HEK293 (cell line): ENCODE data around the gene CORO2B.

Experiments
- CTCF ChIA-PET: fragments of 350-600 bp; formaldehyde crosslinking; extraction: SDS; loops from one replicate; lab custom pipeline; 2021; ENCODE audit warnings: antibody characterized with exemption; lab: Yijun Ruan, JAX
- POLR2A ChIA-PET: fragments of 300-600 bp; formaldehyde crosslinking; extraction: SDS; loops from one replicate; lab custom pipeline; 2020; ENCODE audit warnings: antibody characterized with exemption, inconsistent platforms; lab: Yijun Ruan, JAX
- H3K27ac ChIP-seq: fragments of 200-500 bp; sonication (Bioruptor generic); 2 replicates; pipeline ENCODE4 v1.5.1; 2014; ENCODE audit warnings: low read depth, low read length, control low read depth, inconsistent platforms; ENCODE audit errors: extremely low read depth
- H3K36me3 ChIP-seq, 2 experiments: fragments of 200-500 bp in 1 of 2; sonication (Bioruptor generic) in 1 of 2; 1 replicate in 1 of 2; 2 replicates in 1 of 2; pipeline ENCODE4 v1.5.1; 2014 to 2017; ENCODE audit warnings: inconsistent platforms in 2 of 2, low read length in 2 of 2; ENCODE audit not compliant: control insufficient read depth in 2 of 2, insufficient read depth in 1 of 2
- H3K4me1 ChIP-seq: fragments of 200-500 bp; sonication (Bioruptor generic); 2 replicates; pipeline ENCODE4 v1.5.1; 2014; ENCODE audit warnings: mild to moderate bottlenecking, low read length, inconsistent platforms; ENCODE audit not compliant: control insufficient read depth, insufficient read depth
- H3K4me3 ChIP-seq: 2 replicates; pipeline ENCODE4 v1.5.1; 2011; ENCODE audit warnings: low read depth, mild to moderate bottlenecking, control low read depth, low read length, moderate library complexity
- H3K9me3 ChIP-seq: fragments of 200-500 bp; sonication (Bioruptor generic); 2 replicates; pipeline ENCODE4 v1.5.1; 2014; ENCODE audit warnings: low read depth, low read length, inconsistent platforms; ENCODE audit not compliant: control insufficient read depth, insufficient read depth
- INSM2 ChIP-seq: fragments of 450-650 bp; formaldehyde crosslinking; IDR thresholded peaks from 2 replicates; pipeline ENCODE4 v1.5.1; 2016; ENCODE audit warnings: missing biosample characterization, missing genetic modification characterization
- KLF9 ChIP-seq: fragments of 450-650 bp; formaldehyde crosslinking; IDR thresholded peaks from 2 replicates; pipeline ENCODE4 v1.5.1; 2016; ENCODE audit warnings: missing biosample characterization, missing genetic modification characterization, low read depth
- SP7 ChIP-seq: fragments of 450-650 bp; formaldehyde crosslinking; IDR thresholded peaks from 2 replicates; pipeline ENCODE4 v1.5.1; 2016; ENCODE audit warnings: missing biosample characterization, missing genetic modification characterization
- ZBTB10 ChIP-seq: fragments of 450-650 bp; formaldehyde crosslinking; IDR thresholded peaks from 2 replicates; pipeline ENCODE4 v1.5.1; 2016; ENCODE audit warnings: missing biosample characterization, missing genetic modification characterization
- ZNF175 ChIP-seq: fragments of 450-650 bp; formaldehyde crosslinking; IDR thresholded peaks from 2 replicates; pipeline ENCODE4 v1.5.1; 2016; ENCODE audit warnings: missing biosample characterization, missing genetic modification characterization
- ZNF184 ChIP-seq: fragments of 450-650 bp; IDR thresholded peaks from 2 replicates; pipeline ENCODE4 v1.5.1; 2018; ENCODE audit warnings: missing biosample characterization, mild to moderate bottlenecking, missing genetic modification characterization
- ZNF214 ChIP-seq: fragments of 450-650 bp; formaldehyde crosslinking; IDR thresholded peaks from 2 replicates; pipeline ENCODE4 v1.5.1; 2017; ENCODE audit warnings: missing biosample characterization, mild to moderate bottlenecking, missing genetic modification characterization, borderline replicate concordance
- ZNF280C ChIP-seq: fragments of 450-650 bp; formaldehyde crosslinking; IDR thresholded peaks from 2 replicates; pipeline ENCODE4 v1.5.1; 2016; ENCODE audit warnings: missing biosample characterization, missing genetic modification characterization
- ZNF302 ChIP-seq: fragments of 450-650 bp; formaldehyde crosslinking; IDR thresholded peaks from 2 replicates; pipeline ENCODE4 v1.5.1; 2016; ENCODE audit warnings: missing biosample characterization, missing genetic modification characterization, low read depth
- ZNF341 ChIP-seq: fragments of 450-650 bp; formaldehyde crosslinking; IDR thresholded peaks from 2 replicates; pipeline ENCODE4; 2016; ENCODE audit warnings: low read depth, missing biosample characterization, missing genetic modification characterization
- ZNF501 ChIP-seq: fragments of 450-650 bp; formaldehyde crosslinking; IDR thresholded peaks from 2 replicates; pipeline ENCODE4 v1.5.1; 2016; ENCODE audit warnings: missing biosample characterization, missing genetic modification characterization
- ZNF513 ChIP-seq: fragments of 450-650 bp; IDR thresholded peaks from 2 replicates; pipeline ENCODE4 v1.5.1; 2018; ENCODE audit warnings: missing biosample characterization, missing genetic modification characterization
- ZNF518A ChIP-seq: fragments of 450-650 bp; formaldehyde crosslinking; conservative IDR thresholded peaks from 2 replicates; pipeline ENCODE4 v1.5.1; 2016; ENCODE audit warnings: low read depth, missing biosample characterization, missing genetic modification characterization
- ZNF549 ChIP-seq: fragments of 450-650 bp; IDR thresholded peaks from 2 replicates; pipeline ENCODE4 v1.5.1; 2018; ENCODE audit warnings: missing biosample characterization, missing genetic modification characterization, mild to moderate bottlenecking, inconsistent platforms, moderate library complexity
- ZNF600 ChIP-seq: fragments of 450-650 bp; formaldehyde crosslinking; IDR thresholded peaks from 2 replicates; pipeline ENCODE4 v1.5.1; 2016; ENCODE audit warnings: missing biosample characterization, missing genetic modification characterization
- ZNF621 ChIP-seq: fragments of 450-650 bp; formaldehyde crosslinking; IDR thresholded peaks from 2 replicates; pipeline ENCODE4 v1.5.1; 2017; ENCODE audit warnings: missing biosample characterization, missing genetic modification characterization
- ZNF626 ChIP-seq: fragments of 450-650 bp; sonication (Bioruptor Pico); formaldehyde crosslinking; IDR thresholded peaks from 2 replicates; pipeline ENCODE4 v1.5.1; 2018; ENCODE audit warnings: missing biosample characterization, missing genetic modification characterization, inconsistent platforms
- ZNF658 ChIP-seq: fragments of 450-650 bp; formaldehyde crosslinking; IDR thresholded peaks from 2 replicates; pipeline ENCODE4; 2016; ENCODE audit warnings: missing biosample characterization, missing genetic modification characterization
- ZNF670 ChIP-seq: fragments of 450-650 bp; formaldehyde crosslinking; IDR thresholded peaks from 2 replicates; pipeline ENCODE4 v1.5.1; 2016; ENCODE audit warnings: missing biosample characterization, missing genetic modification characterization, low read depth
- ZNF837 ChIP-seq: fragments of 450-650 bp; formaldehyde crosslinking; IDR thresholded peaks from 2 replicates; pipeline ENCODE4 v1.5.1; 2016; ENCODE audit warnings: missing biosample characterization, missing genetic modification characterization

CORO2B gene

GRCh38 chr15:68629519-68630210 is 50.9 kb downstream of the CORO2B start:
- Histone ChIP-seq H3K9me3 (no peaks in the 10 kb centered on the region), H3K4me3 (no peak overlapping the region), H3K36me3 (no peaks in the 10 kb centered on the region), H3K4me1 (no peaks in the 10 kb centered on the region), H3K27ac (no peak overlapping the region)
- POLR2A ChIA-PET = no interaction called here
- CTCF ChIA-PET = interaction anchor here (1.1 to 1.7 kb wide), 3 partner anchors 8 to 44 kb away, joined by 5 to 8 read pairs (median 6); no protein-coding TSS in a partner anchor
- TF ChIP-seq ZNF837 (tag by site-specific recombination) (no peak), ZNF175 (no peak), ZNF670 (tag by site-specific recombination) (no peak), ZNF341 (tag by site-specific recombination) (peak; percentile 63), ZNF600 (tag by site-specific recombination) (no peak), KLF9 (no peak)

GRCh38 chr15:68630211-68630555 is 51.4 kb downstream of the CORO2B start:
- Histone ChIP-seq H3K4me3 (no peak overlapping the region), H3K4me1 (no peaks in the 10 kb centered on the region), H3K9me3 (no peaks in the 10 kb centered on the region), H3K27ac (no peak overlapping the region), H3K36me3 (no peaks in the 10 kb centered on the region)
- POLR2A ChIA-PET = no interaction called here
- CTCF ChIA-PET = interaction anchor here (1.1 to 1.7 kb wide), 3 partner anchors 9 to 44 kb away, joined by 5 to 8 read pairs (median 6); no protein-coding TSS in a partner anchor
- TF ChIP-seq ZNF302 (tag by site-specific recombination) (no peak), INSM2 (tag by site-specific recombination) (no peak), ZNF518A (no peak), ZNF549 (no peak), ZNF214 (tag by site-specific recombination) (no peak), ZNF184 (no peak), ZNF626 (no peak), ZNF513 (no peak), ZNF280C (no peak), ZNF658 (no peak), SP7 (no peak), ZBTB10 (tag by site-specific recombination) (no peak), ZNF501 (tag by site-specific recombination) (no peak), ZNF621 (no peak)
